22Rv1 (cell line): ENCODE results near the gene KCNH5.

Experiments used
- CTCF ChIP-seq: fragments of 450-650 bp; IDR thresholded peaks from 2 replicates; pipeline ENCODE4 v1.5.1; 2017; ENCODE audit warnings: mild to moderate bottlenecking
- ZFX ChIP-seq: fragments of 450-650 bp; IDR thresholded peaks from 2 replicates; pipeline ENCODE4 v1.6.1; 2017; ENCODE audit warnings: antibody characterized with exemption, borderline replicate concordance

GRCh38 chr14:63009495-63009894, 35.8 kb downstream of the KCNH5 start:
- TF ChIP-seq CTCF (no peak), ZFX (no peak)
